DOHH2 (cell line): ENCODE results near the gene PCBD2.

ENCODE experiments used
- EZH2phosphoT487 ChIP-seq: fragments of 200-600 bp; sonication (generic); IDR thresholded peaks from 2 replicates; pipeline ENCODE4 v1.6.1; 2017; ENCODE audit warnings: borderline replicate concordance, mild to moderate bottlenecking, antibody characterized with exemption, low read length, moderate library complexity, mixed read lengths
- TF ChIP-seq, protein P1 (sequence below): fragments of 200-600 bp; sonication (generic); IDR thresholded peaks from one replicate; pipeline ENCODE4 v1.5.1; 2014; ENCODE audit warnings: antibody characterized with exemption, mild to moderate bottlenecking, low read depth, low read length; ENCODE audit not compliant: poor library complexity, severe bottlenecking

- TF ChIP-seq, protein P1, sequence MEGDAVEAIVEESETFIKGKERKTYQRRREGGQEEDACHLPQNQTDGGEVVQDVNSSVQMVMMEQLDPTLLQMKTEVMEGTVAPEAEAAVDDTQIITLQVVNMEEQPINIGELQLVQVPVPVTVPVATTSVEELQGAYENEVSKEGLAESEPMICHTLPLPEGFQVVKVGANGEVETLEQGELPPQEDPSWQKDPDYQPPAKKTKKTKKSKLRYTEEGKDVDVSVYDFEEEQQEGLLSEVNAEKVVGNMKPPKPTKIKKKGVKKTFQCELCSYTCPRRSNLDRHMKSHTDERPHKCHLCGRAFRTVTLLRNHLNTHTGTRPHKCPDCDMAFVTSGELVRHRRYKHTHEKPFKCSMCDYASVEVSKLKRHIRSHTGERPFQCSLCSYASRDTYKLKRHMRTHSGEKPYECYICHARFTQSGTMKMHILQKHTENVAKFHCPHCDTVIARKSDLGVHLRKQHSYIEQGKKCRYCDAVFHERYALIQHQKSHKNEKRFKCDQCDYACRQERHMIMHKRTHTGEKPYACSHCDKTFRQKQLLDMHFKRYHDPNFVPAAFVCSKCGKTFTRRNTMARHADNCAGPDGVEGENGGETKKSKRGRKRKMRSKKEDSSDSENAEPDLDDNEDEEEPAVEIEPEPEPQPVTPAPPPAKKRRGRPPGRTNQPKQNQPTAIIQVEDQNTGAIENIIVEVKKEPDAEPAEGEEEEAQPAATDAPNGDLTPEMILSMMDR: no peak
- TF ChIP-seq EZH2phosphoT487: no peak
Measured at GRCh38 chr5:134935711-134936602, 31.0 kb downstream of the PCBD2 start.
